Thyroid gland (tissue), 4 donors: ENCODE measurements around the gene SUGT1.

Source experiments
- CTCF ChIP-seq, 6 experiments: fragments of 200-600 bp in 3 of 6; fragments of 450-650 bp in 3 of 6; sonication (generic) in 3 of 6; IDR thresholded peaks; one replicate each; pipeline ENCODE4 v1.5.1; 2016 to 2019; ENCODE audit warnings: antibody characterized with exemption in 6 of 6, mild to moderate bottlenecking in 2 of 6, inconsistent platforms in 1 of 6, moderate library complexity in 1 of 6
- POLR2A ChIP-seq, 2 donors: fragments of 450-650 bp; IDR thresholded peaks; one replicate each; pipeline ENCODE4 v1.6.1; 2017; ENCODE audit warnings: antibody characterized with exemption in 2 of 2, mild to moderate bottlenecking in 2 of 2, moderate library complexity in 1 of 2

DNA sequence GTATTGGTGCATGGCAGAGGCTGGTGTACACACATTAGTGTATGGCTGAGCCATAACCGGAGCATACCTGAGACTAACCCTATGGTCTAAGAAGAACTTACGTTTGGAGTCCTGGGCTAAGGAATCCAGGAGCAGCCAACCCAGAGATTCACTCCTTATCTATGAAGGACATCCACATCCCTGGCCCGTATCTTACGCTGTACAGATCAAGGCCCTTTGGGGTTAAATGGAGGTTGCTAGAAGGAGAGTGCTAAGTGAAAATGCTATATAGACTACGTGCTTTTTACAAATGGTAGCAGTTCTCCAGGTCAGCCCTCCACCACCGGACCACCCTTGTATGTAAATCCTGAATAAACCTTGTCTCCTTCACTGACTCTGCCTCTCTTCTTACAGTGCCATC, 1.9 kb upstream of the SUGT1 start:
- TF ChIP-seq CTCF (IDR thresholded peaks at IDR 0.05), result no peak
- no peak for TF ChIP-seq POLR2A (IDR thresholded peaks at IDR 0.05)
